Vagina (tissue), 2 donors: ENCODE measurements around the gene LGMN.

ENCODE experiments used
- CTCF ChIP-seq, 3 experiments: fragments of 450-650 bp in 2 of 3; fragments of 200-600 bp in 1 of 3; sonication (generic) in 1 of 3; IDR thresholded peaks; one replicate each; pipeline ENCODE4 v1.5.1; 2017 to 2019; ENCODE audit warnings: antibody characterized with exemption in 3 of 3, mild to moderate bottlenecking in 2 of 3, moderate library complexity in 2 of 3
- POLR2A ChIP-seq, 2 donors: fragments of 450-650 bp; IDR thresholded peaks; one replicate each; pipeline ENCODE4 v1.6.1; 2017; ENCODE audit warnings: antibody characterized with exemption in 2 of 2, mild to moderate bottlenecking in 2 of 2, moderate library complexity in 2 of 2

GRCh38 chr14:92693998-92694795, 54.2 kb downstream of the LGMN start:
- no peak for TF ChIP-seq CTCF (IDR thresholded peaks at IDR 0.05)
- no peak for TF ChIP-seq POLR2A (IDR thresholded peaks at IDR 0.05)
